Smooth muscle cell (in vitro differentiated cells): ENCODE measurements around the gene ANKRD50. TPM values are rescaled to one million over a fixed set of nuclear protein-coding genes. Genes with fewer than 3 reads are reported as not detected.

Source experiments
- DNase-seq: peaks from one replicate; lab custom pipeline; 2025; ENCODE audit not compliant: unreplicated experiment; lab: John Stamatoyannopoulos, UW
- H2AFZ ChIP-seq: fragments of 200-600 bp; sonication (generic); 2 replicates; pipeline ENCODE4 v1.6.0; 2016; ENCODE audit warnings: antibody characterized with exemption, low read depth, mild to moderate bottlenecking
- H3F3A ChIP-seq: fragments of 200-600 bp; sonication (generic); 2 replicates; pipeline ENCODE4 v1.6.0; 2017; ENCODE audit warnings: antibody characterized with exemption, low read depth
- H3K27ac ChIP-seq: fragments of 200-600 bp; sonication (generic); 2 replicates; pipeline ENCODE4 v1.5.1; 2016; ENCODE audit warnings: low read depth, mild to moderate bottlenecking
- H3K27me3 ChIP-seq: fragments of 200-600 bp; sonication (generic); 2 replicates; pipeline ENCODE4 v1.6.1; 2016; ENCODE audit warnings: low read depth, mild to moderate bottlenecking
- H3K36me3 ChIP-seq: fragments of 200-600 bp; sonication (generic); 2 replicates; pipeline ENCODE4 v1.5.1; 2016; ENCODE audit warnings: low read depth
- H3K4me1 ChIP-seq: fragments of 200-600 bp; sonication (generic); 2 replicates; pipeline ENCODE4 v1.5.1; 2016; ENCODE audit warnings: low read depth
- H3K4me2 ChIP-seq: fragments of 200-600 bp; sonication (generic); 2 replicates; pipeline ENCODE4 v1.6.0; 2016; ENCODE audit warnings: mild to moderate bottlenecking
- H3K4me3 ChIP-seq: fragments of 200-600 bp; sonication (generic); 2 replicates; pipeline ENCODE4 v1.5.1; 2016; ENCODE audit warnings: mild to moderate bottlenecking
- H3K79me2 ChIP-seq: fragments of 200-600 bp; sonication (generic); 2 replicates; pipeline ENCODE4 v1.6.0; 2016; ENCODE audit warnings: low read depth, mild to moderate bottlenecking
- H3K9ac ChIP-seq: fragments of 200-600 bp; sonication (generic); 2 replicates; pipeline ENCODE4 v1.6.0; 2016; ENCODE audit warnings: low read depth
- H3K9me3 ChIP-seq: fragments of 200-600 bp; sonication (generic); replicated peaks from 2 replicates; pipeline ENCODE4 v1.5.1; 2016; ENCODE audit warnings: low read depth
- H4K20me1 ChIP-seq: fragments of 200-600 bp; sonication (generic); 2 replicates; pipeline ENCODE4 v1.6.0; 2016; ENCODE audit warnings: low read depth
- WGBS: methylation state at CpG from one replicate; pipeline ENCODE4 v1.1.7; 2016; ENCODE audit warnings: low lambda C conversion rate; 5-methylcytosine and 5-hydroxymethylcytosine counted together
- polyA plus RNA-seq: library from polyadenylated mRNA; unstranded; fragments of >200 nt; fragmentation: Nextera tagmentation; extraction: Ambion mirVana; gene quantifications from 2 replicates; pipeline ENCODE4 v1.2.1, GENCODE V29; 2016
- total RNA-seq: library from RNA; depleted of rRNA; stranded (reverse); fragments of >200 nt; gene quantifications from 2 replicates; pipeline ENCODE4 v1.2.3, GENCODE V29; 2014
- TF ChIP-seq, protein P1 (sequence below): fragments of 200-600 bp; sonication (generic); IDR thresholded peaks from 2 replicates; pipeline ENCODE4 v1.5.1; 2017; ENCODE audit warnings: borderline replicate concordance, mild to moderate bottlenecking, antibody characterized with exemption; ENCODE audit not compliant: insufficient read depth, poor library complexity, severe bottlenecking

ANKRD50 gene
- total and polyA plus RNA-seq, 2 experiments from 2014 or later: 6.0 to 31.1 TPM

DNA sequence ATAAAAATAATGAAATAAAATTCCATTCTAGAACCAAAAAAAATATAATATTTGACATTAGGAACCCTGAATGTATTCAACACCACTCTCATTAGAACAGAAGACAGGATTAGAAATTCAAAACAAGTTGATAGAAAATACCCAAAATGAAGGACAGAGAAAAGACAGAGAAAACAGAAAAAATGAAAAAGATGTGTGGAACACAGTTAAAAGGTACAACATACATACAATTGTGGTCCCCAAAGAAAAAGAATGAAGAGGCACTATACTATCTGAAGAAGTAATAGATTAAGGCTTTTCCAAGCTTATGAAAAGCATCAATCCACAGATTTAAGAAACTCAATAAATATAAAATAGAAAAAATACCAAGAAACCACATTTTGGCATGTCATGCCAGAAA, 16.4 kb downstream of the ANKRD50 start:
- Histone ChIP-seq H3K9me3 (no peaks in the 10 kb centered on the region), H3F3A (no peaks in the 10 kb centered on the region), H3K4me3 (no peak overlapping the region), H3K27ac (no peak overlapping the region), H3K79me2 (peaks cover 97% of the 10 kb centered on the region), H3K9ac (no peak overlapping the region), H3K4me1 (peaks cover 10% of the 10 kb centered on the region), H3K36me3 (peaks cover 14% of the 10 kb centered on the region), H2AFZ (no peak overlapping the region), H3K4me2 (no peak overlapping the region), H3K27me3 (no peaks in the 10 kb centered on the region), H4K20me1 (peaks cover 18% of the 10 kb centered on the region)
- TF ChIP-seq, protein P1, sequence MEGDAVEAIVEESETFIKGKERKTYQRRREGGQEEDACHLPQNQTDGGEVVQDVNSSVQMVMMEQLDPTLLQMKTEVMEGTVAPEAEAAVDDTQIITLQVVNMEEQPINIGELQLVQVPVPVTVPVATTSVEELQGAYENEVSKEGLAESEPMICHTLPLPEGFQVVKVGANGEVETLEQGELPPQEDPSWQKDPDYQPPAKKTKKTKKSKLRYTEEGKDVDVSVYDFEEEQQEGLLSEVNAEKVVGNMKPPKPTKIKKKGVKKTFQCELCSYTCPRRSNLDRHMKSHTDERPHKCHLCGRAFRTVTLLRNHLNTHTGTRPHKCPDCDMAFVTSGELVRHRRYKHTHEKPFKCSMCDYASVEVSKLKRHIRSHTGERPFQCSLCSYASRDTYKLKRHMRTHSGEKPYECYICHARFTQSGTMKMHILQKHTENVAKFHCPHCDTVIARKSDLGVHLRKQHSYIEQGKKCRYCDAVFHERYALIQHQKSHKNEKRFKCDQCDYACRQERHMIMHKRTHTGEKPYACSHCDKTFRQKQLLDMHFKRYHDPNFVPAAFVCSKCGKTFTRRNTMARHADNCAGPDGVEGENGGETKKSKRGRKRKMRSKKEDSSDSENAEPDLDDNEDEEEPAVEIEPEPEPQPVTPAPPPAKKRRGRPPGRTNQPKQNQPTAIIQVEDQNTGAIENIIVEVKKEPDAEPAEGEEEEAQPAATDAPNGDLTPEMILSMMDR: no peak
- no peak for DNase-seq

DNA sequence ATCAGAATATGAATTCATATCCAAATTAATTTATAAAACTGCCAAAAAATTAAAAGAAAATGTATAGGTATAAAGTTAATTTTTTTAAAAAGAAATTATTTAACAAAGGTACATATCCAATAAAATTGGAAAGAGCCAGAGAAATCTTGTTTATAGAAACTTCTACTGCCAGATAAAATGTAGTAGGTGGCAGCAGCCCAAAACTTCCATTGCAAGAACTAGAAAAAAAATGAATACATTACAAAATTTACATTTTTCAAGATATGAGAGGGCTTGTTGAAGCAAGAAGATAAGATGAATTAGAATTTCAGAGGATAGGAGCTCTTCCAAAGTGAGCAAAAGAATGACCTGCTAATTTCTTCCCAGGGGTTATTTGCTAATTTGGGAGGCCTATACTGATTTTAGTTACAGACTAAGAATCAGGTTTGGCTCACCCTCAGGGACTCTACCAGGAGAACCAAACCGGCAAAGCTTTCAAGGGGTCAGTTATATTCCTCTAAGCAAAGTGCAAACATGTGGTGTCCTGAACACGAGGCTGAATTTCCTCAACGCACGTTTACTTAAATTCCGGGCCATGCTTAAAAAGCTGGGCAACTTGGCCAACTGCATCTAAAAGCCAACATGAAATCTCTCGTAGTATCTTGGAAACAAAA, 17.5 kb downstream of the ANKRD50 start:
- H4K20me1 ChIP-seq: peaks cover 17% of the 10 kb centered on the region
- TF ChIP-seq, protein P1: no peak
- no peak overlapping the region for H3K4me2 ChIP-seq
- H3K9me3 ChIP-seq: no peaks in the 10 kb centered on the region
- H3K27ac ChIP-seq: no peak overlapping the region
- no peak overlapping the region for H3K4me3 ChIP-seq
- 86% methylated on average over 6 of the region's 6 CpGs for WGBS
- H3K36me3 ChIP-seq: peaks cover 12% of the 10 kb centered on the region
- peaks cover 10% of the 10 kb centered on the region for H3K4me1 ChIP-seq
- H3K27me3 ChIP-seq: no peaks in the 10 kb centered on the region
- H3K9ac ChIP-seq: no peak overlapping the region
- no peak overlapping the region for H2AFZ ChIP-seq
- H3K79me2 ChIP-seq: peaks cover 95% of the 10 kb centered on the region
- H3F3A ChIP-seq: no peaks in the 10 kb centered on the region
- DNase-seq: no peak

DNA sequence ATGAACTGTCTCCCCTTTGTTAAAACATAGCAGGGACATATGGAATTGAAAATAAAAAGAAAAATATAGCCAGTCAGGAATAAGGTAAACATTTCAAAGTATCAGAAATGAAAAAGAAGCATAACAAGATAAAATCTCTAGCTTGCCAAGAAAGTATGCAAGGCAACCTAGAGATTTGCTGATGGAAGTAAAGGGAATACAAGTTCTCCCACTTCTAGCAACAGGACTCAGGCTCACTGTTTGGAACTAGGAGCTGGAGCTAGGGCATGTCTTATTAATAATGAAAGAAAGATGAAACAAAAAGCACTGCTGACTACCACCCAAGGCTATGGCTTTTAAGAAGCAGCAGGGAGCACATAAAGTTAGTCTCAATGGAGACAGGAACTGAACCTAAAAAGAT, 18.2 kb downstream of the ANKRD50 start:
- Histone ChIP-seq H3F3A (no peaks in the 10 kb centered on the region), H3K4me1 (peaks cover 10% of the 10 kb centered on the region), H2AFZ (no peak overlapping the region), H3K4me2 (no peak overlapping the region), H3K27ac (no peak overlapping the region), H3K4me3 (no peak overlapping the region), H4K20me1 (peaks cover 17% of the 10 kb centered on the region), H3K9ac (no peak overlapping the region), H3K79me2 (peaks cover 95% of the 10 kb centered on the region), H3K27me3 (no peaks in the 10 kb centered on the region), H3K9me3 (no peaks in the 10 kb centered on the region), H3K36me3 (peaks cover 12% of the 10 kb centered on the region)
- no peak for DNase-seq
- TF ChIP-seq, protein P1: no peak

DNA sequence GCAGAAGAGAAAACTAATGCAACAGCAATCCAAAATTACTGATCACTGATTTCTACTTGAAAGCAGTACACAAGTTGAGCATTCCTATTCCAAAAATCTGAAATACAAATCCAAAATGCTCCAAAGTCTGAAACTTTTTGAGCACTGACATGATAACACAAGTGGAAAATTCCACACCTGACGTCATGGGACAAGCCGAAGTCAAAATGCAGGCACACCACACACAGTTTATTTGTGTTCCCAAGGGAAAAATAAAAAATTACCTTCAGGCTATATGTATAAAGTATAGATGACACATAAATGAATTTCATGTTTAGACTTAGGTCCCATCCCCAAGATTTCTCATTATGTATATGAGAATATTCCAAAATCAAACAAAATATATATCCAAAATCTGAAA, 20.7 kb downstream of the ANKRD50 start:
- WGBS: 96% methylated on average over 2 of the region's 2 CpGs
- no peak for DNase-seq
- TF ChIP-seq, protein P1: no peak
- no peak overlapping the region for H3K4me3 ChIP-seq
- no peak overlapping the region for H3K27ac ChIP-seq
- no peaks in the 10 kb centered on the region for H3K27me3 ChIP-seq
- peaks cover 17% of the 10 kb centered on the region for H4K20me1 ChIP-seq
- H3K4me1 ChIP-seq: peaks cover 12% of the 10 kb centered on the region
- H3K9ac ChIP-seq: no peak overlapping the region
- H3K9me3 ChIP-seq: no peaks in the 10 kb centered on the region
- no peaks in the 10 kb centered on the region for H3F3A ChIP-seq
- H3K4me2 ChIP-seq: no peak overlapping the region
- peaks cover 95% of the 10 kb centered on the region for H3K79me2 ChIP-seq
- no peak overlapping the region for H2AFZ ChIP-seq
- H3K36me3 ChIP-seq: peaks cover under 1% of the 10 kb centered on the region
